Measurements from ENCODE around the gene NFKBIA. TPM values are rescaled to one million over a fixed set of nuclear protein-coding genes. Genes with fewer than 3 reads are reported as not detected.

NFKBIA gene
- total and polyA plus RNA-seq, 2 donors (not counting 1 experiment from before 2014, with no cell fraction given): 17.7 to 67.9 TPM

DNA sequence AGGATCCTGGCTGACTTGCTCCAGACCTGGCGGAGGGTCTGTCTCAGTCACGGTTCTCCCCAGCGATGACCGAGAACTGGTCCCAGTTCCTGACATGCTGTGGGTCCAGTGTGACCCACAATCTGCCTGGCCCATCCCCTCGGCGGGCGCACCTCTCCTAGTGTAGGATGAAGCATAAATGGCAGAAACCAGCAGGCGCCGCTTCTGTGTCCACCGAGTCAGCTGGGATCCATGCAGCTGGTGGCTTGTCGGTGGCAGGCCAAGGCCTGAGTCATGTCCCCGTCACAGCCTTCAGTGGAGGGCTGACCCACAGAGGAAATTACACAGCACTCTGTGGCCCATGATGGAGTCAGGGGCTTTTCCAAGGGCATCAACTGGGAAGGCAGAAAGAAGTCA, 38.5 kb downstream of the NFKBIA start:
- Histone ChIP-seq H3K4me1 (ENCODE audit: control insufficient read depth, extremely low read depth, insufficient read depth, low read length) (peaks cover 30% of the 10 kb centered on the region), H3K4me2 (ENCODE audit: extremely low read depth, insufficient read depth, low read length) (no peak overlapping the region), H3K9ac (ENCODE audit: insufficient read depth, low read length) (no peak overlapping the region)

DNA sequence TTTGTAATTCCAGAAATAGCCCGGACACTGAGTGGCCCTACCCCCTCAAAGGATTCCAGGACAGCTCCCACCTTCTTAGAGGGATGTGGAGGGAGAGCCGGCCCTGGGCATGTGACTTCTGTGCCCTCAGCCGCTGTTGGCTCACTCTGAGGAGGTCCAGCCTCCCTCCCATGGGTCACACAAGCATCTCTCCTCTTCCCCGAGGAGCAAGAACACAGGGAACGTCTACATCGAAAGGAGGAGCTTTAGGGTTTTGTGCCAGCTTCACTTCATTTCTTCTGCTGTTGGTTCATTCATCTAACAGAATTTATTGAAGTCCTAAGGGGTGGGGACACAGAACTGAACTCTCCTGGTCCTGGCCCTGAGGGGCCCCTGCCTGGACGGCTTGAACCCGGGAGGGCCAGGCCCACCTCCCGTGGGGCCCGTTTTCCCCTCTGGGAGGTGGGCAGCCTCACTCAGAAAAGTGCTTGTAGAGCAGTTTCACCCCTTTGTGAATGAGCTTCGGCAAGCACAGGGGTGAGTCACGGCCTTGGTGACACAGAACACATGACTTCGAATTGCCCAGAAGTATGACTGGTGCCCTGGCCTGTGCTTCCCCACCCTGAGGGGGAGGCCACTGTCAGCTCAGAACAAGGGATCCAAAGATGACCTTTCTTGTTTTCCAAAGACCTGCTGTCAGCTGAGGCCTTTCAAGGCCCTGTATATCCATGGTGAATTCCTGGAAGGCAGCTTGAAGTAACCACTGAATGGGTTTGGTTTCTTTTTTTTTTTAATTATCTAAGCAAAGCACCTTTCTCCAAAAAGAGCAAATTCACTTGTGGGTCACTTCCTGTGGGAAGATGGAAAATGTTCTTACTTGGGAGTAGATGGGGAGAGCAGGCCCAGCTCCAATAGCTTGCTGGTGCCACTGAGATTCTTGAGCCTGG, 39.2 kb downstream of the NFKBIA start:
- Histone ChIP-seq H3K9ac (ENCODE audit: insufficient read depth, low read length) (no peak overlapping the region), H3K79me2 (ENCODE audit: control insufficient read depth, insufficient read depth, low read length) (no peaks in the 10 kb centered on the region), H3K27me3 (ENCODE audit: control insufficient read depth, insufficient read depth, low read length) (no peaks in the 10 kb centered on the region), H4K20me1 (ENCODE audit: control insufficient read depth, extremely low read depth, insufficient read depth, low read length) (no peaks in the 10 kb centered on the region), H3K4me2 (ENCODE audit: extremely low read depth, insufficient read depth, low read length) (no peak overlapping the region), H2AFZ (ENCODE audit: low read length) (peak overlapping the region; percentile 14), H3K9me3 (ENCODE audit: control insufficient read depth, insufficient read depth, low read depth, low read length) (no peaks in the 10 kb centered on the region), H3K27ac (ENCODE audit: insufficient read depth, low read length) (peak overlapping the region; percentile 89), H3K4me1 (ENCODE audit: control insufficient read depth, extremely low read depth, insufficient read depth, low read length) (peaks cover 30% of the 10 kb centered on the region), H3K4me3 (replicated peaks in 1 of 4; ENCODE audit: control extremely low read depth in 1 of 4, insufficient read depth in 1 of 4, low read depth in 3 of 4, low read length in 4 of 4) (no peak overlapping the region), H3K36me3 (ENCODE audit: control insufficient read depth, insufficient read depth, low read length) (no peaks in the 10 kb centered on the region)
- DNase-seq (ENCODE audit: low read depth in 2 of 2): peak; percentile 89 to 92
- no peak for TF ChIP-seq EZH2 (IDR thresholded peaks at IDR 0.05; ENCODE audit: low read length, missing control alignments)
- TF ChIP-seq, protein P1, sequence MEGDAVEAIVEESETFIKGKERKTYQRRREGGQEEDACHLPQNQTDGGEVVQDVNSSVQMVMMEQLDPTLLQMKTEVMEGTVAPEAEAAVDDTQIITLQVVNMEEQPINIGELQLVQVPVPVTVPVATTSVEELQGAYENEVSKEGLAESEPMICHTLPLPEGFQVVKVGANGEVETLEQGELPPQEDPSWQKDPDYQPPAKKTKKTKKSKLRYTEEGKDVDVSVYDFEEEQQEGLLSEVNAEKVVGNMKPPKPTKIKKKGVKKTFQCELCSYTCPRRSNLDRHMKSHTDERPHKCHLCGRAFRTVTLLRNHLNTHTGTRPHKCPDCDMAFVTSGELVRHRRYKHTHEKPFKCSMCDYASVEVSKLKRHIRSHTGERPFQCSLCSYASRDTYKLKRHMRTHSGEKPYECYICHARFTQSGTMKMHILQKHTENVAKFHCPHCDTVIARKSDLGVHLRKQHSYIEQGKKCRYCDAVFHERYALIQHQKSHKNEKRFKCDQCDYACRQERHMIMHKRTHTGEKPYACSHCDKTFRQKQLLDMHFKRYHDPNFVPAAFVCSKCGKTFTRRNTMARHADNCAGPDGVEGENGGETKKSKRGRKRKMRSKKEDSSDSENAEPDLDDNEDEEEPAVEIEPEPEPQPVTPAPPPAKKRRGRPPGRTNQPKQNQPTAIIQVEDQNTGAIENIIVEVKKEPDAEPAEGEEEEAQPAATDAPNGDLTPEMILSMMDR (conservative IDR thresholded peaks at IDR 0.05 in 1 of 2, IDR thresholded peaks at IDR 0.05 in 1 of 2; ENCODE audit: low read depth in 1 of 2, low read length in 2 of 2): no peak

More for the DNA sequence above, 38.5 kb downstream of the NFKBIA start:
- Histone ChIP-seq H4K20me1 (ENCODE audit: control insufficient read depth, extremely low read depth, insufficient read depth, low read length) (no peaks in the 10 kb centered on the region), H3K79me2 (ENCODE audit: control insufficient read depth, insufficient read depth, low read length) (no peaks in the 10 kb centered on the region), H3K27me3 (ENCODE audit: control insufficient read depth, insufficient read depth, low read length) (no peaks in the 10 kb centered on the region), H2AFZ (ENCODE audit: low read length) (no peak overlapping the region), H3K4me3 (replicated peaks in 1 of 4; ENCODE audit: control extremely low read depth in 1 of 4, insufficient read depth in 1 of 4, low read depth in 3 of 4, low read length in 4 of 4) (no peak overlapping the region), H3K9me3 (ENCODE audit: control insufficient read depth, insufficient read depth, low read depth, low read length) (no peaks in the 10 kb centered on the region), H3K27ac (ENCODE audit: insufficient read depth, low read length) (peak overlapping the region; percentile 89), H3K36me3 (ENCODE audit: control insufficient read depth, insufficient read depth, low read length) (no peaks in the 10 kb centered on the region)
- peak; percentile 31 to 72 for DNase-seq (ENCODE audit: low read depth in 2 of 2)
- no peak for TF ChIP-seq EZH2 (IDR thresholded peaks at IDR 0.05; ENCODE audit: low read length, missing control alignments)
- TF ChIP-seq, protein P1 (conservative IDR thresholded peaks at IDR 0.05 in 1 of 2, IDR thresholded peaks at IDR 0.05 in 1 of 2; ENCODE audit: low read depth in 1 of 2, low read length in 2 of 2): no peak

DNA sequence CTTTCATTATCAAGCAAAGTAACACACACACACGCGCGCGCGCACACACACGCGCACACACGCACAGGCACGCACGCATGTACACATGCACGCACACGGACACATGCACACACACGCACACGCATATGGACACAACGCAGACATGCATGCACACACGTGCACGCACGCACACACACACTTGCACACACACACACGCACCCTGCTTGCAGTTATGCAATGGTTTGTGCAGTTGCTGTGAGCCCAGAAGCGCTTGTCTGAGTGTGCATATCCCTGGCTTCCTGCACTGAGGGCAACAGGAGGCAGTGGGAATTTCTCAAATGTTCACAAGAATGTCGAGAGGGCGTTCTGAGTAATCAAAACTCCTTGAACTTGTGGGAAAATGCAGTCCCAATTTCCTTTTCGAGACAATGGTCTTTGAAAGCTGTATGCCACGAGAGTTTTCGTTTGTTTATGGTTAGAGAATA, 41.6 kb downstream of the NFKBIA start:
- Histone ChIP-seq H3K36me3 (ENCODE audit: control insufficient read depth, insufficient read depth, low read length) (no peaks in the 10 kb centered on the region), H4K20me1 (ENCODE audit: control insufficient read depth, extremely low read depth, insufficient read depth, low read length) (no peaks in the 10 kb centered on the region), H3K4me2 (ENCODE audit: extremely low read depth, insufficient read depth, low read length) (no peak overlapping the region), H3K4me3 (replicated peaks in 1 of 4; ENCODE audit: control extremely low read depth in 1 of 4, insufficient read depth in 1 of 4, low read depth in 3 of 4, low read length in 4 of 4) (no peak overlapping the region), H3K27ac (ENCODE audit: insufficient read depth, low read length) (peak overlapping the region; percentile 26), H3K27me3 (ENCODE audit: control insufficient read depth, insufficient read depth, low read length) (no peaks in the 10 kb centered on the region), H3K4me1 (ENCODE audit: control insufficient read depth, extremely low read depth, insufficient read depth, low read length) (peaks cover 30% of the 10 kb centered on the region), H2AFZ (ENCODE audit: low read length) (no peak overlapping the region), H3K9me3 (ENCODE audit: control insufficient read depth, insufficient read depth, low read depth, low read length) (no peaks in the 10 kb centered on the region), H3K9ac (ENCODE audit: insufficient read depth, low read length) (no peak overlapping the region), H3K79me2 (ENCODE audit: control insufficient read depth, insufficient read depth, low read length) (no peaks in the 10 kb centered on the region)
- DNase-seq (ENCODE audit: low read depth in 2 of 2): peak; percentile 66 to 82
- no peak for TF ChIP-seq EZH2 (IDR thresholded peaks at IDR 0.05; ENCODE audit: low read length, missing control alignments)
- TF ChIP-seq, protein P1 (conservative IDR thresholded peaks at IDR 0.05 in 1 of 2, IDR thresholded peaks at IDR 0.05 in 1 of 2; ENCODE audit: low read depth in 1 of 2, low read length in 2 of 2): no peak

Measured in fibroblast of lung (primary cell).